Thoracic aorta (tissue), 2 donors: Measurements from ENCODE around the gene OSTF1. TPM values are rescaled to one million over a fixed set of nuclear protein-coding genes. Genes with fewer than 3 reads are reported as not detected.

ENCODE experiments used
- ATAC-seq: fragments of 150-250 bp; one replicate; pipeline ENCODE4 v1.8.0; 2017; ENCODE audit warnings: low read depth; ENCODE audit not compliant: insufficient number of reproducible peaks, low FRiP score
- DNase-seq: peaks from one replicate; pipeline ENCODE4 v3.0.0-alpha.2; 2020; ENCODE audit warnings: low spot score
- H3K27ac ChIP-seq, 2 donors: fragments of 200-600 bp; sonication (generic); 1 replicate in 1 of 2; 2 replicates in 1 of 2; pipeline ENCODE4 v1.5.1; 2016; ENCODE audit warnings: mild to moderate bottlenecking in 2 of 2, moderate library complexity in 2 of 2
- H3K27me3 ChIP-seq: fragments of 200-600 bp; sonication (generic); replicated peaks from 2 replicates; pipeline ENCODE4 v1.6.0; 2016; ENCODE audit warnings: mild to moderate bottlenecking; ENCODE audit not compliant: insufficient read depth
- H3K36me3 ChIP-seq: fragments of 200-600 bp; sonication (generic); one replicate; pipeline ENCODE4 v1.5.1; 2016
- H3K4me1 ChIP-seq, 2 donors: fragments of 200-600 bp; sonication (generic); 1 replicate in 1 of 2; 2 replicates in 1 of 2; pipeline versions ENCODE4 v1.5.1 to v1.6.0; 2016; ENCODE audit warnings: low read depth in 2 of 2, mild to moderate bottlenecking in 1 of 2; ENCODE audit not compliant: control insufficient read depth in 1 of 2
- H3K4me3 ChIP-seq: fragments of 200-600 bp; sonication (generic); 2 replicates; pipeline ENCODE4 v1.5.1; 2016; ENCODE audit warnings: mild to moderate bottlenecking
- H3K9me3 ChIP-seq: fragments of 200-600 bp; sonication (generic); 2 replicates; pipeline ENCODE4 v1.5.1; 2016
- CTCF ChIP-seq: fragments of 200-600 bp; sonication (generic); IDR thresholded peaks from one replicate; pipeline ENCODE4 v1.5.1; 2019; ENCODE audit warnings: antibody characterized with exemption
- total RNA-seq, 2 donors: library from RNA; depleted of rRNA; stranded (reverse); fragments of >200 nt; gene quantifications; one replicate each; pipeline versions ENCODE4 v1.1.0 to v1.2.3, GENCODE V29; 2016

The OSTF1 gene
- total RNA-seq, 2 donors from 2014 or later: 16.8 to 33.9 TPM

- no peak for ATAC-seq
- Histone ChIP-seq H3K27ac (no peak overlapping the region), H3K9me3 (no peaks in the 10 kb centered on the region), H3K36me3 (no peaks in the 10 kb centered on the region), H3K4me3 (no peak overlapping the region), H3K27me3 (no peaks in the 10 kb centered on the region), H3K4me1 (peaks cover 15 to 36% of the 10 kb centered on the region in 2 donors)
- no peak for TF ChIP-seq CTCF
- DNase-seq: no peak
Measured at GRCh38 chr9:75090579-75090978, 2.3 kb downstream of the OSTF1 start.

- no peak for TF ChIP-seq CTCF
- Histone ChIP-seq H3K4me3 (no peak overlapping the region), H3K27ac (no peak overlapping the region), H3K9me3 (no peaks in the 10 kb centered on the region), H3K27me3 (no peaks in the 10 kb centered on the region), H3K4me1 (peaks cover 11 to 21% of the 10 kb centered on the region in 2 donors), H3K36me3 (no peaks in the 10 kb centered on the region)
- DNase-seq (no peak), ATAC-seq (no peak)
Measured at GRCh38 chr9:75092766-75093165, 4.5 kb downstream of the OSTF1 start.

DNA sequence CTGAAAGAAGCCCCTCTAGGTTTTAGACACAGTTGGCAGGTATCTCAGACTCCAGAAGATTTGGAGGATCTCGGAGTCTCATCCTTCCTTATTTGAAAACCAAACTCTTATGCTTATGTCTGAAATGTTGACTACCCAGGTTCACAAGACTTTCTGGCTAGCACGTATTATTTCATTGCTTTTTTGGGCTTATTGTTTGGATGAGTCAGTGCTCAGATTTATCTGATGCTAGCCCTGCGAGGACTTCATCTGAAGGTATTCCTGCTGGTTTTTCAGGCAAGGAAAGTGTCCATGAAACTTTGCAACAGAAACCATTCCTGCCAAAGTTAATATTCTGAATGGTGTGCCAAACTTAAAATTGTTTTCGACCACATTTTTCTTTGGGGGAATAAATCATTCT lies 8.5 kb downstream of the OSTF1 start:
- no peaks in the 10 kb centered on the region for H3K9me3 ChIP-seq
- H3K27me3 ChIP-seq: no peaks in the 10 kb centered on the region
- ATAC-seq (no peak), DNase-seq (no peak)
- TF ChIP-seq CTCF: no peak
- no peak overlapping the region for H3K27ac ChIP-seq
- peaks cover 0 to 3% of the 10 kb centered on the region in 2 donors for H3K4me1 ChIP-seq
- H3K4me3 ChIP-seq: no peak overlapping the region
- no peaks in the 10 kb centered on the region for H3K36me3 ChIP-seq

GRCh38 chr9:75101004-75101588 lies 12.8 kb downstream of the OSTF1 start:
- Histone ChIP-seq H3K4me3 (no peak overlapping the region), H3K9me3 (no peaks in the 10 kb centered on the region), H3K27me3 (no peaks in the 10 kb centered on the region), H3K27ac (no peak overlapping the region), H3K36me3 (no peaks in the 10 kb centered on the region), H3K4me1 (peaks cover 0 to 9% of the 10 kb centered on the region in 2 donors)
- no peak for ATAC-seq
- no peak for DNase-seq
- no peak for TF ChIP-seq CTCF

GRCh38 chr9:75102177-75102790 lies 14.0 kb downstream of the OSTF1 start:
- H3K27me3 ChIP-seq: no peaks in the 10 kb centered on the region
- ATAC-seq (no peak), DNase-seq (no peak)
- TF ChIP-seq CTCF: no peak
- no peaks in the 10 kb centered on the region for H3K9me3 ChIP-seq
- H3K4me3 ChIP-seq: no peak overlapping the region
- H3K4me1 ChIP-seq: peaks cover 0 to 10% of the 10 kb centered on the region in 2 donors
- no peak overlapping the region for H3K27ac ChIP-seq
- no peaks in the 10 kb centered on the region for H3K36me3 ChIP-seq
